Measurements from ENCODE around the gene L1CAM.

The L1CAM gene

DNA sequence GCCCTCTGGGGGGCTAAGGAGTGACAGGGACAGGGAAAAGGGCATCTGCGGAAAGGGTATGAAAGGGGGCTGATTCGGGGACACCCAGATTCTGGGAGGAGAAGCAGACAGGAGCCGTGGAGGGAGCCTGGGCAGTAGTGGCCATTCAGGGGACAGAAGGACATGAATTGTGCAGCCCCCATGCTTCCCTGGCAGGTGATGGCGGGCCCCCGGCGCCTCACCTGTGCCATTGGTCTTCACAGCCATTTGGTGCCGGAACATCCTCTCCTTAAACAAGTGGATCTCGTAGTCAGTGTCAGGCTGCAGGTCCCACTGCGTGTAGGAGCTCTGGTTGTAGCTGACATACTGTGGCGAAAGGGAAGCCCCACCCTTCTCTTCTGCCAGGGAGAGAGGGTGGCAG is 21.9 kb downstream of the L1CAM start:
- no peak overlapping the region for H3K27ac ChIP-seq
- TF ChIP-seq, protein P1, sequence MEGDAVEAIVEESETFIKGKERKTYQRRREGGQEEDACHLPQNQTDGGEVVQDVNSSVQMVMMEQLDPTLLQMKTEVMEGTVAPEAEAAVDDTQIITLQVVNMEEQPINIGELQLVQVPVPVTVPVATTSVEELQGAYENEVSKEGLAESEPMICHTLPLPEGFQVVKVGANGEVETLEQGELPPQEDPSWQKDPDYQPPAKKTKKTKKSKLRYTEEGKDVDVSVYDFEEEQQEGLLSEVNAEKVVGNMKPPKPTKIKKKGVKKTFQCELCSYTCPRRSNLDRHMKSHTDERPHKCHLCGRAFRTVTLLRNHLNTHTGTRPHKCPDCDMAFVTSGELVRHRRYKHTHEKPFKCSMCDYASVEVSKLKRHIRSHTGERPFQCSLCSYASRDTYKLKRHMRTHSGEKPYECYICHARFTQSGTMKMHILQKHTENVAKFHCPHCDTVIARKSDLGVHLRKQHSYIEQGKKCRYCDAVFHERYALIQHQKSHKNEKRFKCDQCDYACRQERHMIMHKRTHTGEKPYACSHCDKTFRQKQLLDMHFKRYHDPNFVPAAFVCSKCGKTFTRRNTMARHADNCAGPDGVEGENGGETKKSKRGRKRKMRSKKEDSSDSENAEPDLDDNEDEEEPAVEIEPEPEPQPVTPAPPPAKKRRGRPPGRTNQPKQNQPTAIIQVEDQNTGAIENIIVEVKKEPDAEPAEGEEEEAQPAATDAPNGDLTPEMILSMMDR (conservative IDR thresholded peaks at IDR 0.05), result no peak

DNA sequence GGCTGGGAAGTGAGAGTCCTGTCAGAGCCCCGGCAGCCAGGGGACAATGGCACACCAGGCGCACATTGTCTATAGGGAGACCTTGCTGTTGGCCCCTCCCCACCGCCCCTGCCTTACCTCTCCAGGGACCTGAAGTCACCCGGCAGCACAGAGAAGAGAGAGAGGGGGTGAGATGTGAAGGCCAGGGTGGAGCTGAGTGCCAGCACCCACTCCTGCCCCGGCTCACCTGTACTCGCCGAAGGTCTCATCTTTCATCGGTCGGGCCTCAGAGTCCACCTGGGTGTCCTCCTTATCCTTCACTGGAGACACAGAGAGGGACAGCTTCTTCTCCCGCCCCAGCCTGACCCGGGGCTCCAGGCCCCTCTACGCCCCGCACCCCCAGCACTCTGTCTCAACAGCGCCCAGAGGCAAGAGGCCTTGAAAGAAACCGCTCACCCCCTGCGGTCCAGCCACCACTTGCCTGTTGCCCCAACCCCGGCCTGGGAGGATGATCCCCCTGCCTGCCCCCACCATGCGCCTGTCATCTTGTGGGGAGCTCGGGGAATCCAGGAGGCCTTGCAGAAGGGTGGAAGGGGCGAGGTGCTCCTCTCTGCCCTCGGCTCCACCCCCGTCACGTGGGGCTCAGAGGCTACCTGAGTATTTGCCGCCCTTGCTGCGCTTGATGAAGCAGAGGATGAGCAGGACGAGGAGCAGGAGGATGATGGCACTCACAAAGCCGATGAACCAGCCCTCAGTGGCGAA is 22.6 kb downstream of the L1CAM start:
- TF ChIP-seq, protein P1 (conservative IDR thresholded peaks at IDR 0.05), result no peak
- H3K27ac ChIP-seq, result no peak overlapping the region

GRCh38 chrX:153862369-153863250 is 23.4 kb downstream of the L1CAM start:
- TF ChIP-seq, protein P1 (conservative IDR thresholded peaks at IDR 0.05), result no peak
- H3K27ac ChIP-seq, result no peak overlapping the region

- TF ChIP-seq, protein P1 (conservative IDR thresholded peaks at IDR 0.05), result no peak
- no peak overlapping the region for H3K27ac ChIP-seq
Measured at GRCh38 chrX:153861733-153862310, 24.2 kb downstream of the L1CAM start.

- H3K27ac ChIP-seq, result no peak overlapping the region
- TF ChIP-seq, protein P1 (conservative IDR thresholded peaks at IDR 0.05), result no peak
Measured at GRCh38 chrX:153861151-153861550, 24.8 kb downstream of the L1CAM start.

DNA sequence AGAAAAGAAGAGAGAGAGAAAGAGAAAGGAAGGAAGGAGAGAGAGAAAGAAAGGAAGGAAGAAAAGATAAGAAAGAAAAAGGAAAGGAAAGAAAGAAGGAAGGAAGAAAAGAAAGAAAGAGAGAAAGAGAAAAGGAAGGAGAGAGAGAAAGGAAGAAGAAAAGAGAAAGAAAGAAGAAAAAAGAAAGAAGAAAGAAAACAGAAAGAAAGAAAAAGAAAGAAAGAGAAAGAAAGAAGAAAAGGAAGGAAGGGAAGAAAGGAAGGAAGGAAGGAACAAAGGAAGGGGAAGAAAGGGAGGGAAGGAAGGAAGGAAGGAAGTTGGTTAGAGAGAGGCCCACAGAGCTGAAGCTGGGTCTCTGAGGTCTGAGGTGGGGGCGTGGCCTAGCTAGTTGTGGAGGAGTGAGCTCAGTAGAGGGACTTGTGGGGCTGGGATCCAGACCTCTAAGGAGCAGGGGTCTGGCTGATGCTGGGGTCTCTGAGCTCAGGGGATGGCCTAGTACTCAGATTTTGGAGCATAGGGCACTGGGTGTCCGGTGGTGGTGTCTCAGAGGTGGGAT is 28.5 kb downstream of the L1CAM start:
- TF ChIP-seq, protein P1 (conservative IDR thresholded peaks at IDR 0.05), result no peak
- H3K27ac ChIP-seq, result no peak overlapping the region

DNA sequence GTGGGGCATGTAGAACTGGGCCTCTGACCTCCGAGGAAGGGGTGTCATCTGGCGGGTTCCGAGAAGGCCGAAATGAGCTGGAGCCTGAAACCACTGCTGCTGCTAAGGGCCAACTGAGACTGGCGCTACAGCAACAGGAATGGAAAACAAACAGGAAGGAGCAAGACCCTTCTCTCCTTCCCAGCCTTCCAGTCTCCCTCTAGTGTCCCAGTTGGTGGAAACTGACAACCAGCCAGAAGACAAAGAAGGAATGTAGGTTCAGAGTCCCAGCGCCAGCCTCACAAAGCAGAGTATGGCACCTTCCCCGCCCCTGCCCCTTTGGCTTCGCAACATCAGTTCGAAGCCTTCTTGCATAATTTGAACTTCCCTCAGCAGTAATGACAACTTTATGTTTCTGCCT is 31.3 kb downstream of the L1CAM start:
- TF ChIP-seq, protein P1 (conservative IDR thresholded peaks at IDR 0.05), result no peak
- no peak overlapping the region for H3K27ac ChIP-seq
